SHP77 (cell line): ENCODE data around the gene NUP210.

ENCODE experiments used
- DNase-seq, 2 experiments: peaks; one replicate each; lab custom pipeline; 2025; lab: John Stamatoyannopoulos, UW

The NUP210 gene

DNA sequence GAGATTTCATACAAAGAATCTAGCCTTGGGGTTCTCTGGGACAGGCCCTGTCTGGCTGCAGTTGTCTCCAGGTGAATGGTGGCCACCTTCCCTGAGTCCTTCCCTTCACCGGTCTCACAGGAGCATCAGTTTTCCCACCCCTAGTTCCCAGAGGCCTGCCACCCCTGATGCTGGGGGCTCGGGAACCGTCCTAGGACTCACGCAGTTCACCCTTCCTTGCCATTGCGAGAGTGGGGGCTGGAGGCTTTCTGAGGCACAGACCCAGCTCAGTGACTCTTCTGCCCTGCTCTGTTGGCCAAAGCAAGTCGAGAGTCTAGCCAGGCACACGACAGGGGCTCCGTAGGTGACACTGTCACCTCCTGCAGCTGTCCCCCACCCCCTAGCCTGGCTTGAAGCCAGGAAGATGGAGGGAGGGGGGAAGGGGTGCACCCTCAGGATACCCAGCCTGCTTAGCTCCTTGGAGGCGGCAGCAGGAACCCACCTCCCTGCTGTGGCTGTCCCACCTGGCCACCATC lies 130.3 kb downstream of the NUP210 start:
- no peak for DNase-seq

DNA sequence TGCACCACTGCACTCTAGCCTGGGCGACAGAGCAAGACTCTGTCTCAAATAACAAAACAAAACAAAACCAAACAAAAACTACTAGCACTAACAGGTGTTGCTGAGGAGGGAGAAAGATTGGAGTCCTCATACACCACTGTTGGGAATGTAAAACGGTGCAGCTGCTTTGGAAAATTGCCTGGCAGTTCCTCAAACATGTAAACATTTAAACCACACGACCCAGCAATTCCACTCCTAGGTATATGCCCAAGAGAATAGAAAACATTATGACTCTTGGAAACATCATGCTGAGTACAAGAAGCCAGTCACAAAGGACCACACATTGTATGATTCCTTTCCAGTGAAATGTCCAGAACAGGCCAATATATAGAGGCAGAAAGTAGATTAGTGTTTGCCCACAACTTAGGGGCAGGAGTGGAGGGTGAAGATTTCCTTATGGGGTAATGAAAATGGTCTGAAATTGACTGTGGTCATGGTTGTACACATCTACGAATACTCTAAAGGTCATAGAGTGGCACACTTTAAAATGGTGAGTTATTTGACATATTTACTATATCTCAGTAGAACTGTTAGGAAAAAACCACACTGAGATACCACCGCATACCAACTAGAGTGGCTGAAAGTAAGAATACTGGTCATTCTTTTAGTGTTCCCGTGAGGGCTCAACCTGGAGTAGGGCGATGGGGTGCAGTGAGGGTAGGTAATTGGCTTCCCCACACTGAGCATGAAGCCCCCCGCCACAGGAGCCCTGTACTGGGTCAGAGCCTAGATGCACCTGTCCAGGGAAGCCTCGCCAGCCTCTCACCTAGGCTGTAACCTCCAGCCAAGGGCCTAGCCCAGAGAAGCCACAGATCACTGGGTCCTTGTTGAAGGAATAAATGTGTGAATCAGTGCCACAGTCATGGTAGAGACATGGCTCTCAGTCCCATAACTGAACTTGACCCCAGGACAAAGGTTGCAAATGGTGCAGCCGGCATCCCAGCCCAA lies 131.1 kb downstream of the NUP210 start:
- peak in 1 of 2 experiments; percentile 21 for DNase-seq

DNA sequence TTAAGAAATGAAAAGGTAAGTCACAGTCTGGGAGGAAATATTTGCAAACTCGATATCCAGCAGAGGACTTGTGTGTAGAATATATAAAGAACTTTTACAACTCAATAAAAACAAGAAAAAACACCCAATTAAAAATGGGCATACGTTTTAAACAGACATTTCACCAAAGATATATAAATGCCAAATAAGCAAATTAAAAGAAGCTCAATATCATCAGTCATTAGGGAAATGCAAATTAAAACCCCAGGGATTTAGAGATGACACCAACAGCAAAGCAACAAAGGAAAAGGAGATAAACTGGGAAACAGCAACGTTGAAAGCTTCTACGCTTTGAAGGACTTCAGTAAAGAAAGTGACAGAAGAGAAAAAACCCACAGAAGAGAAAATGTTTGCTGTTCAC lies 132.3 kb downstream of the NUP210 start:
- DNase-seq = no peak

DNA sequence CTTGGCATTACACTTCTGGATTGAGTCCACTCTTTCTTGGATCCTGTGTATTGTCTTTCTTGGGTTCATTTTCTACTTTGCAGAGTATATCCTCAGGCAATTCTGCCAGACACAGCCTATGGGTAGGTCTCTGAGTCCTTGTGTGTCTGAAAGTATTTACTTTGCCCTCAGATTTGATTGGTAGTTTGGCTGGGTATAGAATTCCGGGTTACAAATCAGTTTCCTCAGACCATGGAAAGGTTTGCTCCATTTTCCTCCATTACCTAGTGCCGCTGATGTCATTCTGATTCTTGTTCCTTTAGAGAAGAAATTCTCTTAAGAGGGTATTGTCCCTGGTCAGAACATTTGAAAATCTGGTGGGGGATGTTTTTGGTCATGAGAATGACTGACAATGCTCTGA lies 133.2 kb downstream of the NUP210 start:
- no peak for DNase-seq

DNA sequence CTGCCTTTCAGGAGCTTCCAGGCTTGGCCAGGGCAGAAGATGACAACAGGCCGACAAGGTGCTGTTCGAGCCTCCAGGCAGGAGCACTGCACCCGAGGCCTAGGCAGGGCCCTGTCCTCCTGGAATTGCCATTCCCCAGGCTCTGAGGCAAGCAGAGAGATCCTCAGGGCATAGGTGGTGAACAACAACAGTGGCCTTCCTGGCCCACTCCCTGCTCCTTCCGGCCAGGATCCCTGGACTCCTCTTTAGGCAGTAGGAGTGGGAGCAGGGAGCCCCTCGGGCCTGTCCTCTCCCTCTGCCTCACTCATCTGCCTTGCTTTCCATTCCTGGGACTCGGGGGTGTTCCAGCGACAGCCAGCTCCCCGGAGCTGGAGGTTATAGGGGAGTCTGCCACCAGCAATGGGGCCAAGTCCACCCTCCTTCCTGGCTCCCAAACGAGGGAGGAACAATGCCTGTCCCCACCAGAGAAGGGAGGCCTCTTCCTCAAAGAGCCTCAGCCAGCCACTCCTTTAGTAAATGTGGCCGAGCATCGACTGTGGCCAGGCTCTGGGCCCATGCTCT lies 135.0 kb downstream of the NUP210 start:
- DNase-seq = no peak

DNA sequence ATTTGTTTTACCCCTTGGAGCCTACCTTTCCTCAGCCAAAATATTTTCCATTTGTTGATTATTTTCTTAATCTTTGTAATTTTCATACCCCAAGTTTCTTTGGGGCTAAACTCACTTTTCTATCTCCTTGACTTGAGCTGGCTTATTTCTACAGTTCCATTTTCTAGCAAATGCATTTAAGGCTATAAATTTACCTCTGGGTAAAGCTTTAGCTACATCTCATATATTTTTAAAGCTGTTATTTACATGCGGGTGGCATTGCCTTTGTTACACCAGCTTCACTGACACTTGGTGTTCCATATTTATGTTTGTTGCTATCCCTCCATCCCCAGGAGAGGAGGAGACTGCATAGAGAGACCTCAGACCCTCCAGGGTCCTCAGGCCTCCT lies 136.3 kb downstream of the NUP210 start:
- DNase-seq = no peak

DNA sequence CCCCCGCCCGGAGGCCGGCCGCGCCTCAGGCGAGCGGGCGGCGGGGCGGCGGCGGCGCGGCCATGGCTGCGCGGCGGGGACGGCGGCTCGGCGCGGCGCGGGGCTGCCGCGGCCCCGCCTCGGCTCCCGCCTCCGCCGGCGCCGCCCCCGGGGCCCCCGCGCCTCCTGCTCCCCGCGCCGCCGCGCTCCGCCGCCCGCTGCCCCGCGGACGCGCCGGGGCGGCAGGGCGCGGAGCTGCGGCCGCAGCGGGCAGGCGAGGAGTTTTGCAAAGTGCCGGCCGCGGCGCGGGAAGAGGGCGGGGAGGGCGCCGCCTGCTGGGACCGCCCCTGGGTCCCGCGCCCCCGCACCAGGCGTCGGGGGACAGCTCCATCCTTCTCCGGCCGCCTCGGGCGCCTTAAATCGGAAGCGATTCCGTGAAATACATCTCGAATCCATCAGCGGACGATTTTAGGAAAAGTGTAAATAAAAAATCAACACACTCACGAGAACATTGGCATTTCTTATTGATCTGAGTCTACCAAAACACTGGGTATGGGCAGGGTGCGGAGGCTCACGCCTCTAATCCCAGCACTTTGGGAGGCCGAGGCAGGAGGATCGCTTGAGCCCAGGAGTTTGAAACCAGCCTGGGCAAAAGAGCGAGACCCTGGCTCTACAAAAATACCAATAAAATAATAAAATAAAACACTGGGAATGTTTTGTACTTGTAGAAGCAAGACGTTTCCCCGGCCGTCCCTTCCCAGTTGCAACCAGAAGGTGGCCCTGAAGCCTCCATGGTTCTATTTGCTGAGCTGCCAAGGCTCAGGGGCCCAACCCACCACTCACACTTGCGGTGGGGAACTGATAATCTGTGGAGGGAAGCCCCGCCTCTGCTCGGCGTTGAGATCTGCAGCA lies 136.9 kb downstream of the NUP210 start:
- peak; percentile 59 to 71 for DNase-seq

DNA sequence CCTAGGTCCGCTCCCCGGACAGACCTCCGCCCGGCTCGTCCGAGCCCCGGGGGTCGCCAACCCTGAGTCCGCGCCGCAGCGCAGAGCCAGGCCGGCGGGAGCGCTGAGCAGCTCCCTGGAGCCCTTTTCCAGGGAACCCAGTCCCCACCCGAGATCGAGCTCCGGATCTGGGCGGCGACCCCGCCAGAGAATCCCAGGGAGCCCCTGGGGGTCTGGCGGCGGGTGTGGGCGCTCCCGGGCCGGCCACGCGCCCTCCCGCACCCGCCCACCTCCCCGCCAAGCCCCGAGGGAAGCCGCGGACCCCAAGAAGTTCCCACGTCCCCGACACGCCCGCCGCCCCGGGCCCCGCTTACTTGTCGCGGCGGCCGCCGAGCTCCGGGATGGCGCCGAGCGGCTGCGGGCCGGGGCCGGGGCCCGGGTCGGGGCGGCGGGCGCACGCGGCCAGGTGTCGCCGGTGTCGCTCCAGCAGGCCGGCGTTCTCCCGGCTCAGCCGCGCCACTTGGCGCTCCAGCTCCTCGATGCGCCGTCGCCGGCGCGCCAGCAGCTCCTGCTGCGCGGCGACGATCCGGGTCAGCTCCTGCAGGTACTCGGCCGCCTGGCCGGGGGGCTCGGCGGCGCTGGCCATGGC lies 137.7 kb downstream of the NUP210 start:
- DNase-seq = no peak

DNA sequence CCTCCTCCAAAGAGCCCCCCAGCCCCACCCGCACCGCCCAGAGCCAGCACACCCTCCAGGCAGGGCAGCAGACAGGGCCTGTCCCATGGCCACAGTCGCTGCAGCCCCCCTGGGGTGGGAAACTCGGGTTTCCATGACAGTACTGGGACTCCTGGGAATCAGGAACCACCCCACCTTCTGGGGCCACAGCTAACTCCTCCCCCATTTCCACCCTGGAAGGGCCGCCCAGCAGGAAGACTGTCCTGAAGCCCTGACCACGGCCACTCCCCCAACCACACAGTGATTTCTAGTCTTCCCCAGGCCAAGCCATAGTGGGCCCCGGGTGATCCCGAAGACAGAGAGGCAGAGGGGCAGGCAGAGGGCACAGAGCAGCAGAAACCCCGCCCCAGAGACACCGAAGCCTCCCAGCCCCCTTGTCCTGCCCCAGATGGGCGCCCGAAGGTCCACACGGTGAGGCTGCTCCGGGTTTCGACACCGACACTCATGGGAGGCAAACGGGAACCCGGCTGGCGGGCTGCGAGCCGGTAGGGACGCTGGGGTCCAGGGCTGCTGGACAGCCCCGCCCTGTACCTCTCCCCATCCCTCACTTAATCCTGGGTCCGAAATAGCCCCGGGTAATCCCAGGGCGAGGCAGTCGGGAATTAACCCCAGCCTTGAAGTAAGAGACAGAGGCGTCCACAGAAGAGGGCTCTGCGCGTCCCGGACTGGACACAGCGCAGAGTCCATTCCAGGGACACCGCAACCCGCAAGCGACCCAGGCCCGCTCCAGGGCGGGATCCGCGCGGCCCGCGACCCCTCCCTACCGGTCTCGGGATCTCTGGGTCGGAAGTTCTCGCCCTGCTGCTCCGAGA lies 138.4 kb downstream of the NUP210 start:
- no peak for DNase-seq

DNA sequence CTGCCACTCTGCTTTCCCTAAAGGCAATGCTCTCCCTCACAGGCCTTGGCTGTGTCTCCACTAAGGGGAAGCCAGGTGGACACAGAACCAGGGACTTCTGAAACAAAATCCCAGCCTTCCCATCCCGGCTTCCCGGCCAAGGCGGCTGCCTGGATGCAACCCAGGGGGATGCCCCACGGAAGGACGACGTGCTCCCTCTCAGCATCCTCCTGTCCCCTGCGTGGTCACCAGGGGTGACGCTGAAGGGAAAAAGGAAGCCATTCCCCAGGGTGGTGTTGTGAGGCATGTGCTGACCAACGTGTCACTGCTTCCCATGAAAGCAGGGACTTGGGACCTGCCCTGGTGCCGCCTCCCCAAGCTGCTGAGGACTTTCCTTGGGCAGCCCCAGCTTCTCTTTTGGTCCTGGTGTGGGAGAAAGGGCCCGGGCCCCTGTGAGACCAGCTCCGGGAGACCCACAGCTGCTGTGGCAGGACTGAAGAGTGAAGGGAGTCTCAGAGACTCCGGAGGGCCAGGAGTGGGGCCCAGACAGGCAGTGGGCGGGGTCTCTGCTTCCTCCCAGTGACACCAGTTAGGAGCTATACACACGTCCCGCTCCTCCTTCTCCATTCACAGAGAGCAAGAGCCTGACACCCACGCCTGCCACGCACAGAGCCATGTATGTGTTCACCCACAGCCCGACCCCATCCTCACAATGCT lies 139.2 kb downstream of the NUP210 start:
- no peak for DNase-seq

DNA sequence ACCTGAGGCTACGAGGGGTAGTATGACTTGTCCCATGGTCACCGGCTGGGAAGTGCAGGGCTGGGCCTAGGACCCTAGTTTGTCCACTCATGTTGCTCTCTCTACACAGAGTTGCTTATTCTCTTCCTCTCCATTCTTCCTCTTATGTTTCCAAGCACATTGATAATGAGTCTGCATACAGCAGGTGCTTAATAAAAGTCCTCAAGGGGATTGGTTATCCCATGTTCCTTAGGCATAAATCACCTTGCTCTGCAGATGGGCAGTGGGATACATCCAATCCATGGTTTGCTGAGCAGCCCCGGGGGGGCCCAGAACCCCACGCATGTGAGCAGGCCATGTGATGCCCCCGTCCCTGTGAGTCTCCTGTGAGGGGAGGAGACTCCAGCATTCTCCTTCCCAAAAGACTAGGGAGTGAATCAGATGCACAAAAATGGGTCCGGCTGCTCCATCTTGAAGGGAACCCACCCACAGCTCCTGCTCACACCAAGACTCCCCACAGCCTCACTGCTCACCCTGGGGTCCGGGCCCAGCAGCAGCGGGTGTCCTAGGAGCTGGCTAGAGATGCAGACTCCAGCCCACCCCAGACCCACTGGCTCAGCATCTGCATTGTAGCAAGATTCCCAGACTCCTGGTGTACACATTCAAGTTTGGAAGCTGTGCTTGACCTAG lies 139.9 kb downstream of the NUP210 start:
- DNase-seq = no peak

DNA sequence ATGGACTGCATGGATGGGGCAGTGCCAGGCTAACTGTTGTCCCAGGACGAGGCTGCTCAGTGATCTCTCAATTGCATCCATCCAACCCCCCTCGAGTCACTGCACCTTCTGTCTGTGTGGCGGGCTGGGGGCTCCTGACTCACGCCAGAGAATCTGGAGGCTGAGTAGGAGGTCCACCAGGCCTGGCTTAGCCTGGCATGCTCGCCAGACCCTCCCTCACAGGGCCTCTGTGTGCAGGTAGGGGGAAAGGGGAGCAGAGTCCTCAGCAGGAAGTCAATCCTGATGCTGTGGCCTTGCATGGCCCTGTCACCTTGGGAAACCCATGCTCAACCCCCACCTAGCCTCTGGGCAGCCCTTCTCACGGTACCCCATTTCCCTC lies 140.6 kb downstream of the NUP210 start:
- no peak for DNase-seq

DNA sequence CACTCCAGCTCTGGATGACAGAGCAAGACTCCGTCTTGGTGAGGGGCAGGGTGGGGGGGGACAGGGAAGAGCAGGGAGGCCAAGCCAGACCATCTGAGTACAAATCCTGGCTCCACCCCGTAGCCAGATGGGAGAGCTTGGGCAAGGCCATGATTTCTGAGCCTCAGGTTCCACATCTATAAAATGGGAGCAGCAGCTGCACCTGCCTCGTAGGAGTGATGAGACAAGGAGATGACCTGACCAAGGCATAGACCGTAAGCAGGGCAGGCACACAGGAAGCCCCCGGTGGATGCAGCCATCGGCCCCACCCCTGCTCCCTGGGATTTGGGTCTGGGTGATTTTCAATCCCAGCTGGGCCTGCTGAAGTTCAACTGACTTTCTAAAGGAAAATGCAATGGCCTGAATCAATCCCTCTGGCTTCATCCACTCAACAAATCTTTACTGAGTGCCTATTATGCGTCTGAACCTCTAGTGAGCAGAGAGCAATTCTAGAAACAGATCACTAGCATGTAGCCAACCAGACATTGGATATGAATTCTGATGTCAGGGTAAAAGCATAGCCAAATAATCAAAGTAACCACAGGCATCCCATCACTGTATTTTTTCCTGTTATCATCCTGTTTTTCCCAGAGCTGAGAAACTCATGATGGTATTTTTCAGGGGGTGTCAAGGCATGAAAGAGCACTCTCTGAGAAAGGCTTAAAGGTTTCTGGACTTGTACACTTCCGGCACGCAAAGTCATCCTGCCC lies 141.2 kb downstream of the NUP210 start:
- no peak for DNase-seq

DNA sequence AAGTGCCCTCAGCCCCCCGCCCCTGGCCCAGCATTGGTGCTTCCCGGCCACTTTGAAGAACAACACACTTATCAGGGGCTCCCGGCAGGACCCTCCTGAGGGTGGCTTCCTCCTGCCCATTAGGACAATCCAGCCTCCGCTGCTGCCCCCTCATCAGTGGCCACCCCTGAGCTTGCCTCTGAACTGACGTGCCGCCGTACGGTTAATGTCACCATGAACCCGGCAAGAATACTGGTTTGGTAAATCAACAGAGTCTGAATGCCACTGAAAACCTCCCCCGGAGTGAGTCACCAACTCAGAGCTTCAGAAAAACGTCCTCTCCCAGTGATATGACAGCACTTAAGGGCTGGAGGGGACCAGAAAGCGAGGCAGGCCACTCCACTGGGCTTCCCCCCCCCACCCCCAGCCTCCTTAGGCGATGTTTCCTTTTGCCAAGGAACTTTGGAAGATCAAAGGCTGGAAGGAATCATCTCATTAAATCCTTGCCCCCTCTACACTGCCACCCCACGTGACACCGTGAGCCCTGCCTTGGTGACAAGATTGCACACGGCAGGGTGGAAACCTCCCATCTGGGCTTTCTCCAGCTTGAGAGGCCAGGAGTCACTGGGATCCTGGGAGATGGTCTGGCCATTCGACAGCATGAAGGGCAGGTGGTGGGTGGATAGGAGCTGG lies 142.1 kb downstream of the NUP210 start:
- no peak for DNase-seq

DNA sequence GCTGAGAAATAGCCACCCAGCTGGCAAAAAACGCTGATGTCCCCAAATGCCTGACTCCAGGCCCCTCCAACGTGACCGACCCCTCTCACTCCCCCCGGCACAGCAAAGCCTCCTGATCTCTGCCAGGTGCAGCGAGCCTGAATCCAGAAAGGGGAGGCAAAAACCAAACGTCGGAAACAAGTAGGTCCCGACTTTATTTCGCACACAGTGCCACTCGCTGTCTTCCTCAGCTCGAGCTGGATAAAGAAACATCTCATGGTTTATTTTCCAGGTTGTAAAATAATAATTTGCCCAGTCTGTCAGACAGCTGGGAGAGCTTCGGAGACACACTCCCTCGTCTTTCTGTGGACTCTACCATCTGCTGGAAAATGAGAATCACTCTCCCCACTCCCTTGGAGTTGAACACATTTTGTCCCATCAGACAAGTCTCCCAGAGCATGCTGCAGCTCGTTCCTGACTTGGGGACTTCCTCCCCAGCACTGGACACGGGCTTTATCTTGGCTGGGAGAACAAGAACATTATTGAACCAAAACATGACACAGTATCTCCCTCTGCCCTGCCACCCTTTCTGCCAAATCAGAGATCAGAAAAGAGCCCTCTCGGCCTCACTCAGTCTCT lies 142.8 kb downstream of the NUP210 start:
- DNase-seq = no peak

DNA sequence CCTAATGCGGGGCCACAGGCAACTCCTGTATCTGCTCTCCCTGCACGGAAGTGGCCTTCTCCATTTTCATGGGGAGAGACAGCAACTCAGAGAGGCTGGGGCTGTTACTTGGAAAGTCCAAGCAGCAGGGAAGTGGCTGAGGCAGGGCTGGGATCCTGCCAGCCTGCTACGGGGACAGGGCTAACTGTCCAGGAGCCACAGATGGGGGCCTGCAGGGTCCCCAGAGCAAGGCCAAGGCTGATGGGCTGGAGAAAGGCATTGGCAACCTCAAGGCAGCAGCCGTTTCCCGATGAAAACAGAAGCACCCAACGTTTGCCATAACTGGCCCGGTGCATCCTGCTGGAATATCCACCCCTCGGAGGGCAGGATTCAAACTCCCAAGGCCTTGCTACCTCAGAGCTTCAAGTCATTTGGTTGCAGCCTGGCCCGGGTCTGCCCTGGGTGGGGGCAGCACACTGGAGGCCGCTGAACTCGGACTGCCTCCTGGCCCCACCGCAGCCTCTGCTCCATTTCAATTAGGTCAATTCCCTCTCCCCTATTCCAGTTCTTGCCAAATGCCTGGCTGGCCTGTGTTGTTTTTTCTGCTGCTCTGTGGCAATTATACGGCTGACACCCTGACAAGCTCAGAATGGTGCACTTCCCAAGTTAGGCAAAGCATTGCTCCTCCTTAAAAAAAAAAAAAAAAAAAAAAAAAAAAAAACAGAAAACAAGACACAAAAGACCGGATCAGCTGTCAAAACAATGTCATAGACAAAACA lies 143.5 kb downstream of the NUP210 start:
- DNase-seq = no peak

DNA sequence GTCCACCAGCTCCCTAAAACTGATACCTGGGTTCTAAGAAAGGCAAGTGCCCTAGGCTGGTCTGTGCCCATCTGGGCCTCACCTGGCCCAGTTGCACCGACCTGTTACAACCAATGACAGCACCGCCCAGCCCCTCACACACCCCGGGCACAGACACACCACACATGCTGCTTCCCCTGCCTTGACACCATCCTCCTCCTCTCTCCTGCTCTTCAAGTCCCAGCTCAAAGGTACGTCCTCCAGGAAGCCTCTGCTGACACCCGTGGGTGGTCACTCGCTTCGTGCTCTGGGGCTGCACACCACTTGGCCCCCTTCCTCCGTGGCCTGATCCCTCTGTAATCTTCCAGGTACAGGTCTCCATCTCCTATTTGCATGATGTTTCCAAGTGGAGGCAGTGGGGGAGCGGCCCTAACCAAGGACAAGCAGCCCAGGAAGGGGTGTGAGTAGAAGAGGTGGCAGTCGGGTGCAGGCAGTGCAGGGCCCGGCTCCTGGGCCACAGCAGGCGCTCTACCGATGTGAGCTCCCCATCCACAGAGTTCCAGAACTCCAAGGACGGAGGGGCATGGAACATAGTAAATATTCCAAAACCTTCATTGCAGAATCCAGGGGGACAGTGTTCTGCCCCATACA lies 144.6 kb downstream of the NUP210 start:
- no peak for DNase-seq
